NK-92 (cell line): ENCODE data around the gene ZNF747.
"Not testable (repeated sequence)": the region's sequence is repeated elsewhere in the genome, so short reads cannot be mapped to it uniquely, and the experiment has no call there.

Experiments used
- DNase-seq: peaks from one replicate; lab custom pipeline; 2025; ENCODE audit not compliant: unreplicated experiment; lab: John Stamatoyannopoulos, UW

ZNF747 gene

GRCh38 chr16:30557957-30558788 is 23.5 kb upstream of the ZNF747 start, which contains the start of gene ZNF764:
ZNF764 (minus strand) TSS chr16:30558374; CDS start chr16:30558182, 192 bp downstream.
- DNase-seq = peak; percentile 48

DNA sequence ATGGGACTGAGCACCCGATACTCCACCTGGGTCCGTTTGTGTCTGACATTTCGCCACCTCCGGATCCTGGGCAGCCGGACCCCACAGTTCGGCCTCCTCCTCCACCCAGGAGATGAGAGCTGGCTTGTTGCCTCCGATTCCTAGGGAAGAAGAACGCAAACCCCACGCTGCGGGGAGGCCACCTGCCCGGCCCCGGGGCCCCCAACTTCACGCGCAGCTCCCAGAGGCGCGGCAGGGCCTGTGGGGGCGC is 23.0 kb upstream of the ZNF747 start:
- no peak for DNase-seq

GRCh38 chr16:30556125-30556473 is 21.4 kb upstream of the ZNF747 start:
- DNase-seq = no peak

DNA sequence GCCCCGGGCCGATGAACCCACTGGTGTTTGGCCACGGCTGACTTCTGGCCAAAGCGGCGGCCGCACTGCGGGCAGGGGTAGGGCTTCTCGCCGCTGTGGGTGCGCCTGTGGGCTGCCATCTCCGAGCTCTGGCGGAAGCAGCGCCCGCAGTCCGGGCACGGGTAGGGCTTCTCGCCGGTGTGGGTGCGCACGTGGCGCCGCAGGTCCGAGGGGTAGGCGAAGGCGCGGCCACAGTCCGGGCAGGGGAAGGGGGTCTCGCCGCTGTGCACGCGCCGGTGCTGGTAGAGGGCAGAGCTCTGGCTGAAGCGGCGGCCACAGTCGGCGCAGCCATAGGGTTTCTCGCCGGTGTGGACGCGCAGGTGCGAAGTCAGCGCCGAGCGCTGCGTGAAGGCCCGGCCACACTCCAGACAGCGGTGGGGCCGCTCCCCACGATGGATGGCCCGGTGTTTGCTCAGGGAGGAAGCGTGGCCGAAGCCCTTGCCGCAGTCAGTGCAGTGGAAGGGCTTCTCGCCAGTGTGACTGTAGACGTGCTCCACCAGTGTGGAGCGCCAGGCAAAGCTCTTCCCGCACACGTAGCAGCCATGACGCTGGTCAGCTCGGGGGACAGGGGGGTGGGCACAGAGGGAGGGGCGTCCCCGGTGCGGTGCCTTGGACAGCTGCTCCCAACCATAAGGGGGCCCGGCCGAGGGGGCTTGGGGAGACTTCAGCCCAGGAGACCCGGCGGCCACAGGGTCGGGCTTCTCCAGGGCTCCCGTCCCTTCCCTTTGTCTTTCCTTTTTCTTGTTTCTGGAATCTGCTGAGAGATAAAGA is 20.9 kb upstream of the ZNF747 start:
- DNase-seq = no peak

DNA sequence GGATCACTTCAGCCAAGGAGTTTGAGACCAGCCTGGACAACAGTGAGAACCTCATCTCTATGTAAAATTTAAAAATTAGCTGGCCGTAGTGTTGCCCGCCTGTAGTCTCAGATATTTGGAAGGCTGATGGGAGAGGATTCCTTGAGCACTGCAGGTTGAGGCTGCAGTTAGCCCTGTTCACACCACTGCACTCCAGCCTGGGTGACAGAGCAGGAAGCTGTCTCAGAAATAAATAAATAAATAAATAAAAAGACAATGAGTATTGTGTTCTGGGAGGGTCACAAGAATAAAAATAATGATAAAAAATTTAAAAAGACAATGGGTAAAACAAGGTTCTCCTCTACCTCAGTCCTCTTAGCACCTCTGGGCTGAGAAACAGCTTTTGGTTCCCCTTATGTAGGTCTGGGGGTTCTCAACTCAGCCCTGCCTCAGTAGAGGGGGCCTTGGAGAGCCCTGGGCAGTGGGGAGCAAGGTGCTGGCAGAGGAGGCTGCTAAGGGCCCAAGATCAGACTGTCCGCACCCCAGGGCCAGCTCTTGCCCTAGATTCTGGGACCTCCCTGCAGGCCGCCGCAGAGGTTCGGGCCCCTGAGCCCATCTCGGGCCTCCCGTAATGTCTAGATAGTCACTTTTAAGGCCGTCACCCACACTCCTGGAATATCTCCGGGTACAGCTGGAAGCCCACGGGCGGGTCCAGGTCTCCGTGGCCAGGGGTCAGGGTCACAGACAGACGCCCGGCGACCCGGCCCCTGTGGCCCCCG is 20.1 kb upstream of the ZNF747 start:
- no peak for DNase-seq

GRCh38 chr16:30553393-30553899 is 18.8 kb upstream of the ZNF747 start:
- DNase-seq = no peak

DNA sequence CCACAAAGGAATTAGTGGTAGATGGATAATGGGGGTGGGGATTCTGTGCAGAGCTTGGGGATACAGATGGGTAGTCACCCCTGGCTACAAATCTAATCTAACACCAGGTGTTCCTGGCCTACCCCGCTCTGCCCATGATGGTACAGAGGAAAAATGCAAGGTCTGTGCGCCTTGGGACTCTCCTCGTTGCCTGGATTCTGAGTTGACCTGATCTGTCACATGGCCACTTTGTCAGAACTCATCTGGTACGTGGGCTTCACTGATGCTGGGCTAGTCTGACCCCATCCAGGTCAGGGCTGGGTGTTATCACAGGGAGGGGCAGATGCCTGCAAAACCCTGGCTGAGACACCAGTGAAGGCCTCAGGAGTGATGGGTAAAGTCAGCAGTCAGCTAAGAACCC is 18.3 kb upstream of the ZNF747 start:
- no peak for DNase-seq

DNA sequence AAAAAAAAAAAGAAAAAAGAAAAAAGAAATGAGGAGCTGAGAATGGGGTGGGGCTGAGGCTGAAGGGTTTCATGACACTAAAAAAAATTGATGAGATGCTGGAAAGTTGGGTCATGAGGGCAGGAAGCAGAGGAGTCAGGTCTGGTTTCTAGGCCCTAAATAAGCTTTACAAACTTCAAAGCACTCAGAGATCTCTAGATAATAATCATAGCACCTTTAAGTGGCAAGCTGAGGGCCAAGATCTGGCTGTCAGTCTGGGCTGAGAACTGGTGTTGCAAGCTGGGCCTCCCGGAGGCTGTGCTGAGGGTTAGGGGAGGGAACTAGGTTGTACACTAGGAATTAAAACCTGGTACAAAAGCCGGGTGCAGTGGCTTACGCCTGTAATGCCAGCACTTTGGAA is 17.1 kb upstream of the ZNF747 start:
- no peak for DNase-seq

DNA sequence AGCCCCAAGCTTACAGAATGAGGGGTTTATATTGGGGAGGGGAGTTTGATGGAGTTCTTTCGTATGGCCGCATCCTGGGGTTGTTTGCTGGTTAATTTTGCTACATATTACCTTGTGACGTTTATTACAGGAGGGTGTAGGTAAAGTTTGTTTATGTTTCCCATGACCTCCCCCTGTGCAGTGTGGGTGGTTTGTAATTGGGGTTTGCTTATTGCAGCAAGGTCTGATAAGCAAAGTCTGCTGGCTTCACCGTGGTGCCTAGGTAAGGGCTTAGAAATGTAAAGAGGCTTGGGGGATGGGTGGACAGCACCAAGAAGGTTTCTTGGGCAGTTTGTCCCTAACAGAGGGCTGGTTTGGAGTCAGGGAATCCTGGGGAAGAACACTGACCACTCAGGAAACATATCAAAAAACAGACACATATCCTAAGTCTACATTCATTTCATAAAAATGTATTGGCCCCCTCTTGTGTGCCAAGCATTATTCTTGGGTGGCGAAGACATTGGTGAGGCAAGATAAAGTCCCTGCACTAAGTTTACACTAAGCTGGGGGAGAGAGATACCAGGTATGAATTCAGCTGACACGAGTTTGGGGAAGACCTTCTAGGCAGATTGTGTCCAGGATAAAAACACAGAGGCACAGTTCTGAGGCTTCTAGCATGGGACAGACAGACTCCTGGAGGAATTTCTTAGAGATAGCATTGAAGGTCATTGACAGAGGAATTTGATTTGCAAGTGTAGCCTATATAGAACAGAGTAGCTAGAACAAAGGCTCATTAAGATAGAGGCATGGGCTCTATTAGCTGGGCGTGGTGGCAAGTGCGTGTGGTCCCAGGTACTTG is 14.0 kb upstream of the ZNF747 start:
- no peak for DNase-seq

DNA sequence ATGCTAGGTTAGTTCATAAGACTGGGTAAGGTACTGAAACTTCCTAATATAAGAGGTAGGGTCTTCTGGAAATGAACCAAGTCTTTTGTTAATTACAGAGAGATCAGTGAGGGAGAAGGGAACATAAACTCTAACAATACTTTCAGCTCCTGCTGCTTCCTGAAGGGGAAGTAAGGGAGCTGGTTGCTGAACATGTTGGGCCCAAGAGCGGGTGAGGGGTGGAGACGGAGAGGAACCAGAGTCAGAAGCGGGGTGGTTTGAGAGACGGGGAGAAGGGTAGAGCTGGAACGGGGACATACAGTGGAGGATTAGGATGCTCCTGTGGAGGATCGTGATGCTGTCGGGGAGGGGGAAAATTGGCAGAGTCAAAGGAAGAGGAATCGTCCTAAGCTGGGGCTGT is 11.5 kb upstream of the ZNF747 start:
- no peak for DNase-seq

GRCh38 chr16:30543067-30543466 is 8.4 kb upstream of the ZNF747 start:
- DNase-seq = no peak

- no peak for DNase-seq
Measured at GRCh38 chr16:30541502-30542329, 7.1 kb upstream of the ZNF747 start.

DNA sequence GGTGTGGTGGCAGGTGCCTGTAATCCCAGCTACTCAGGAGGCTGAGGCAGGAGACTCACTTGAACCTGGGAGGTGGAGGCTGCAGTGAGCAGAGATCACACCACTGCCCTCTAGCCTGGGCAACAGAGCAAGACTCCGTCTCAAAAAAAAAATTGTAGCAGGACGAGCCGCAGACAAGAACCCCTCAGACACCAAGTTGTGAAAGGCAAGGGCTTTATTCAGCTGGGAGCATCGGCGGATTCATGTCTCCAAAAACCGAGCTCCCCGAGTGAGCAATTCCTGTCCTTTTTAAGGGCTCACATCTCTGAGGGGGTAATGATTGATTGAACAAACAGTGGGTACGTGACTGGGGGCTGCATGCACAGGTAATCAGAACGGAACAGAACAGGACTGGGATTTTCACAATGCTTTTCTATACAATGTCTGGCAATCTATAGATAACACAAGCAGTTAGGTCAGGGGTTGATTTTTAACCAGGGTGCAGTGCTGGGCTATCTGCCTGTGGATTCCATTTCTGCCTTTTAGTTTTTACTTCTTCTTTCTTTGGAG is 6.3 kb upstream of the ZNF747 start:
- not testable (repeated sequence) for DNase-seq

GRCh38 chr16:30539986-30540526 is 5.4 kb upstream of the ZNF747 start:
- not testable (repeated sequence) for DNase-seq

DNA sequence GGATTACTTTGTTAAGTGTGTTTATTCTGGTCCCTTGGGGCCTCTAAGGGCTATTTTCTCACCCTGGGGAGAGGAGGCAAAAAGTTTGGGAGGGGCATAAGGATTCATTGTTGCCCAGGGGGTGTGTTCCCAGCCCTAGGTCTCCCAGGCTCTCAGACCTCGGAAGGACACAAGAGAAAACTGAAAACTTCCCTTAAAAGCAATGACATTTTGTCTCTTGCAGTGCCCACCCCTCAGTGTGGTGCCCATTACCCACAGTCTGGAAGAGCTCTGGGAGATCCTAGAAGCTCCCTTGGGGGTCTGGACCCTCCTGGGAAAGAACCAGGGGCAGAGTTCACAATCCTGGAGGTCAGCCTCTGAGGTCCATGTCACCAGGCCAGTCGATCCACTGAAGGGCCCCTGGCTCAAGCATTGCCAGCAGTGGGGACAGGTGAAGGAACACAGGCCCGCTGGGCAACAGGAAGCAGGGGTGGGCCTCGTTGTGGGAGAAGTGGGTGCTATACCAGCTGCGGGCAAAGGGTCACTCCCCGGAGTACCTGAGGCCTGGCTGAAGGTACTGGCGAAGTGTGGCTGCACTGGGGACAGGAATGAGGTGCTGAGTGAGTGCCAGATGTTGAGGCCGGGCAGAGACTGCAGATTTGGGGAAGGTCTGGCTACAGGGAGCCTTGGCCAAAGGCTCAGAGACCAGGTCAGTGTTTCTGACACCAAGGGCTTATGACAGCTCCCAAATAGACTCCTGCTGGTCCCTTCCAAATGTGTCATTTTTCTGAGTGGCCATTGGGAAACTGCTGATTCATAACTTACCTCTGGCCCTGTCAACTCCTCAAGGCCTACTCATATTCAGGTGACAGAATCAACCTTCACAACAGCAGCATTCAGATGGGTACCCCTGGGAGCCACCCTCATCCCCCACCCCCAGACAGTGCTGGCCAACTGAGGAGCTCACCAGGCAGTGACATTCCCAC is 4.6 kb upstream of the ZNF747 start:
- no peak for DNase-seq

DNA sequence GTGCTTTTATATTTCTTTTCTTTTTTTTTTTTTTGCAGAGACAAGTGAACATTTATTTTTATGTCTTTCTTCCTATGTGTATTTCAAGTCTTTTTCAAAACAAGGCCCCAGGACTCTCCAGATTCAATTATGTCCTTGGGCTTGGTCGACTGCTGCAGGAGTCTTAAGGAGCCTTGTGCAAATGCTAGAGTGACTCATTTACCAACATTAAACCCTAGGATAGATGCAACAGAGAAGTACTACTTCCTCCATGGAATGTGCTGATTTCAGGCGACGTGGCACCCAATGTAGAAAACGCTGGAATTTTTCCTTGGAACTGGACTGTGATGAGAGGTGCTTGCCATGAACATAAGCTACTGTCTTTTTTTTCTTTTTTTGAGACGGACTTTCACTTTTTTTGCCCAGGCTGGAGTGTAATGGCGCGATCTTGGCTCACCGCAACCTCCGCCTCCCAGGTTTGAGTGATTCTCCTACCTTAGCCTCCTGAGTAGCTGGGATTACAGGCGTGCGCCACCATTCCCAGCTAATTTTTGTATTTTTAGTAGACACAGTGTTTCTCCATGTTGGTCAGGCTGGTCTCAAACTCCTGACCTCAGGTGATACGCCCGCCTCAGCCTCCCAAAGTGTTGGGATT is 1.9 kb upstream of the ZNF747 start:
- not testable (repeated sequence) for DNase-seq

- DNase-seq = no peak
Measured at GRCh38 chr16:30535777-30536190, 1.1 kb upstream of the ZNF747 start.
